ENCODE measurements around the gene LRRC10B.
"Not testable (repeated sequence)": the region's sequence is repeated elsewhere in the genome, so short reads cannot be mapped to it uniquely, and the experiment has no call there.

The LRRC10B gene

DNA sequence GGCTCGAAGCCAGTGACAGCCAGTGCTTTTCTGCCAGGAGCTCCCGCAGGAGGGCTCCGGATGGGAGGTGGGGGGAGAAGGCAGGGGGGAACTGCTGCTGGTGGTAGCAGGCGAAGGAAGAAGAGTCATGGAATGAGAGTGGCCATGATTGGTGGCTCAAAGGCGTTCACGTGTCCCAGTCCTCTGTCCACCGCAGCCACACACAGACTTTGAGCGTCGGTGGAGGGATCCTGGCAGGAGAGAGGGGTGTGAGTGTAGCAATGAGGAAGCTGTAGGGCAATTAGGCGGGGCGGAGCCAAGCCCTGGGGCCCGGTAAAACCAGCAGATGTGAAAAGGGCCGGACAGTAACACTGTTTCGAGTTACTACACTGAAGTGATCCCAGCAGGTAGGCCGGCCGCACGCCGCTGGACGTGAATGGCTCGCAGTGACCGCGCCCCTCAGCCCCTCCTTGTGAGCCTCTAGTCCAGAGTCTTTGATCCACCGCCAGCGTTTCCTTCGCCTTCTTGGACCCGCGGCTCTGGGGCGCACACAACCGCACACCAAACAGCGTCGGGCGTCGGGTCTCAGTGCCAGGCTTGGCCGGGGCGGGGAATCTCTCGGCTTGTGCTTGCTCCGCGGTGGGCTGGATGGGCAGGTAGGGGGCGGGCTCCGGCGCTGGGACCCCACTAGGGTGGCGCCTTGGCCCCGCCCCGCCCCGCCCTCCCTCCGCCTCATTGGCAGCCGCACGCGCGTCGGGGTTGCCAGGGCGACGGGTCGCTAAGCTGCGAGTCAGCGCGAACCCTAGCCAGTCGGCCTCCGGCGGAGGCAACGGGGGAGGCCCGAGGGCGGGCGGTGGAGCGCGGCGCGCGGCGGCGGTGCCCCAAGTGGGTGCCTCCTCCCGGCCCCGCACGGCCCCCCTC is at the start of gene LRRC10B:
Gene LRRC10B, plus strand, starts transcription at position 788 of the 900 bp plus-strand sequence. CDS start 250 bp downstream, outside the sequence.
- DNase-seq, result no peak

DNA sequence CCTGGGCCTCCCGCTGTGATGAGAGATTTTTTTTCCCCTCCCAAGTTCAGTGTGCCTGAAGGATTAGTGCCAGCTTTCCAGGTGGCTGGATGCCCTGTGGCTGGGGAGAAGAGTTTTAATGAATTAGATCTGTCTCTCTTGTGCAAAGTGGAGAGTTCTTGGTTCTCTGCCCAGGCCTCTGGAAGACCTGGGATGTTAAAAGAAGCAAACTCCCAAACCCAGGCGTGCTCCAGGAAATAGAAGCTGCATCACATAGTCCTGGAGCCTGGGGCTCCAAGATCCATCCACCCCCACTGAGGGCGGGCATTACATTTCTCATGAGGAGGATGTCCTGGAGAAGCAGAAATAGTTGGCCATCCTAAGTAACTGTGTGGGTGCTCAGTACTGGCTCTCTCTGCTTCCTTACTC is 48.1 kb upstream of the LRRC10B start:
- DNase-seq, result no peak

DNA sequence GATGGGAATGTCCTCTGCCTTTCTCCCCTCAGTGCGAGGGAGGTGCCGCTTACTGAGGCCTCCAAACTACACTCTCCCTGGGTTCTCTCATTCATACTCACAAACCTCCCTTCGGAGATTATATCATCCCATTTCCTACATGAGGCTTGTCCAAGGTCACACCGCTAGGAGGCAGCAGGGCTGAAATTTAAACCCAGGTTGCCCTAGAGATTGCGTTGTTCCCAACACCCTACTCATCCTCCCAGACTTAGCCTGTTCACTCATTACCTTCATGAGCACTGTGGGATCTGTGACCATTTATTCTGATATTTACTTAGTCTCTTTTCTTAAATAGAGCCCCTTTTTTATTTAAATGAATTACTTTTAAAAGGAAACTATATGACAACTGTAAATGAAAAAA is 47.6 kb upstream of the LRRC10B start:
- no peak for DNase-seq

DNA sequence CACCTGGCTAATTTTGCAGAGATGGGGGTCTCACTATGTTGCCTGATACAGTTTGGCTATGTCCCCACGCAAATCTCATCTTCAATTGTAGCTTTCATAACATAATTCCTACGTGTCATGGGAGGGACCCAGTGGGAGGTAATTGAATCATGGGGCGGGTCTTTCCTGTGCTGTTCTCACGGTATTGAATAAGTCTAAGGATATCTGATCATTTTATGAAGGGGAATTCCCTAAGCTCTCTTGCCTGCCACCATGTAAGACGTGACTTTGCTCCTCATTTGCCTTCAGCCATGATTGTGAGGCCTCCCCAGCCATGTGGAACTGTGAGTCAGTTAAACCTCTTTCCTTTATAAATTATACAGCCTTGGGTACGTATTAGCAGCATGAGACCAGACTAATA is 40.9 kb upstream of the LRRC10B start:
- not testable (repeated sequence) for DNase-seq

DNA sequence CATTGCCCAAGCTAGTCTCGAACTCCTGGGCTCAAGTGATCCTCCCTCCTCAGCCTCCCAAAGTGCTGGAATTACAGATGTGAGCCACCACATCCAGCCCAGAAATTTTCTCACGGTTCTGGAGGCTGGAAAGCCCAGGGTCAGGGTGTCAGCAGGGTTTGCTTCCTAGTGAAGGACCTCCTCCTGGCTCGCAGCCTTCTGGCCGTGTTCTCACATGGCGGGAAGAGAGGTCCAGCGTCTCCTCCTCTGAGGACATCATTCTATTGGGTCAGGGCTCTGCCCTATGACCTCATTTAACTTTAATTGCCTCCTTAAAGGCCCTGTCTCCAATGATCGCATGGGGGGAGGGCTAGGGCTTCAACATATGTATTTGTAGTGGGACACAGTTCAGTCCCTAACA is 40.5 kb upstream of the LRRC10B start:
- DNase-seq, result no peak

DNA sequence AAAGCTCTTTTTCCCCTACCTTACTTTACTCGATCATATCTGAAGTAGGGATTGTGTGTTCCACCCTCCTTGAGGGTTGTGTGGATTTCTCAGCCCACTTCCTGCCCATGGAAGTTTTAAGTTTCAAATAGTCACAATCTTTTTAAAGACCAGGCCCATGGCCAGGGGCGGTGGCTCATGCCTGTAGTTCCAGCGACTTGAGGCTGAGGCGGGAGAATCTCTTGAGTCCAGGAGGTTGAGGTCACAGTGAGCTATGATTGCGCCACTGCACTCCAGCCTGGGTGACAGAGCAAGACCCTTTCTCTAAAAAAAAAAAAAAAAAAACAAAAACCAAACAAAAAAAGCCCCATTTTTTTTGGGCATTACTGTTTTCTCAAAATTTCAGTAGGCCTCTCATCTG is 36.3 kb upstream of the LRRC10B start:
- DNase-seq, result no peak

DNA sequence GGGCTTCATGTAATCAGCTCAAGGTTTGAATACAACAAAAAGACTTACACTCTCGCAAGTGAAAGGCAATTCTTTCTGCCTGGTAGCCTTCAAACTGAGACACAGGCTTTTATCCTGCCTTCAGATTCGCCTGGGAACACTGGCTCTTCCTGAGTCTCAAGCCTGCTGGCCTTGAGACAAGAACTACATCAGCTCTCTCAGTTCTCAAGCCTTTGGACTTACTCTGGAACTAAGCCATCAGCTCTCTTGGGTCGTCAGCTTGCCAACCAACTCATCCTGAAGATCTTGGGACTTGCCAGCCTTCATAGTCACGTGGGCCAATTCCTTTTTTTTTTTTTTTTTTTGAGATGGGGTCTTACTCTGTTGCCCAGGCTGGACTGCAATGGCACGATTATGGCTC is 35.7 kb upstream of the LRRC10B start:
- no peak for DNase-seq

DNA sequence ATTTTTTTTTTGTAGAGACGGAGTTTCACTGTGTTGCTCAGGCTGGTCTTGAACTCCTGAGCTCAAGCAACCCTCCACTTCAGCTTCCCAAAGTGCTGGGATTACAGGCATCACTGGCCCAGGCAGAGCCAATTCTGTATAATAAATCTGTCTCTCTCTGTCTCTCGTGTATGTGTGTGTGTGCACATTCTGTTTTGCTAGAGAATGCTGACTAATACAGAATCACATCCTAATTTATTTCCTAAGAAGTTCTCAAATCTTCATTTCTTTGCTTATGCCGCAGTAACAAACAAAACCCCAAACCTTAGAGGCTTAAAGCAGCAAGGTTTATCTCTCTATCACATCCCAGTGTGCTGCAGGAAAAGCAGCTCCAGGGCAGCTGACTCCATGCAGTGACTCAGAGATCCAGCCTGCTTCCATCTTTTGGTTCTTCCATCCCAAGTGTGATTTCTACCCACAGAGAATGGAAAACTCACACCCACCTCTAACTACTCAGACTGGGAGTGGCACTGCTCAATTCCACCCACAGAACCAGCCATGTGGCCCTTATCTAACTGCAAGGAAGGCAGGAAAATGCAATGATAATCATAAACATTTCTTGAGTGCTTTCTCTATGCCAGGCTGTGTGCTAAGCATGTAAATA is 35.1 kb upstream of the LRRC10B start:
- no peak for DNase-seq

DNA sequence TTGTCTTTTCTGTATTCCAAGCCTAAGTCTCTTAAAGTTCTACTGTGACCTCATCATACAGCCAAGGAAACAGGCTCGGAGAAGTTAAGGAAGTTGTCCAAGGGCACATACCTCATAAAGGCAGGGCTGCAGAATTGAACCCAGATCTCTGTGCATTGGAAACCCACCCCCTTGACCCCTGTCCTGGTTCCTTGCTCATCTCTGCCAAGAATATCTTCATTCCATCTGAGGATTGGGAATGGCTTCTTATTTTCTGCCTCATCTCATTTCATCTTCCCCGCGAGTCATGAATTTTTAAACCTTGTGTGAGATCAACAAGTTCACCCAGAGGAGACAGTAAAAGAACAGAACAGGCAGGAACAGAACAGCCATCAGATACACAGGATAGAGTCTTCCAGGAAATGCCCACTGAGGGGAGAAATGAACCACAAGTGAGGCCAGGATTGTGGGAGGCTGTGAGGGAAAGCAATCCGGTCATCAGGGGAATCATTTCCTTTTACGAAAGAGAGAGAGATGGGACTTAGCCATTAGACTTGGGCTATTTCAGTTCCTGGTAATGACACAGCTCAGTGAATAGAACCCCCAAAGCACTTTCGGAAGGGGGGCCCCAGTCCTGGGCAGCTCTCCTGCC is 34.4 kb upstream of the LRRC10B start:
- DNase-seq, result no peak

DNA sequence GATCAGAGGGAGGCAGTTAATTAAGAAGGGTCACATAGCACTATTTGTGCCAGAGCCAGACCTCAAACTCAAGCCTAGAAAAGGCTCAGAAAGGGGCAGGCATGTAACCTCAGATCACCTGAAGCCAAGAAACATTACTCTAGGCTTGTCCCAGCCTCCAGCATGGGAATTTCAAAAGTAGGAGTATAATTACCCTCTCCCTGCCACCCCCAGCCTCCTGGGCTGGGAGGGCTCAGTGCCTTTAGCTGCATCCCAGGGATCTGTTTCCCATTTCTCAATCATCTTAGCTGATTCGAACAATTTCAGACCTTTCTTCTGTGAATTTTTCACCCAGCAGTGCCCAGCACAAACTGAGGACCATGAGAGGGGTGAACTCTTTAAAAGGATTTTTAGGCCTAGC is 33.1 kb upstream of the LRRC10B start:
- DNase-seq, result no peak

DNA sequence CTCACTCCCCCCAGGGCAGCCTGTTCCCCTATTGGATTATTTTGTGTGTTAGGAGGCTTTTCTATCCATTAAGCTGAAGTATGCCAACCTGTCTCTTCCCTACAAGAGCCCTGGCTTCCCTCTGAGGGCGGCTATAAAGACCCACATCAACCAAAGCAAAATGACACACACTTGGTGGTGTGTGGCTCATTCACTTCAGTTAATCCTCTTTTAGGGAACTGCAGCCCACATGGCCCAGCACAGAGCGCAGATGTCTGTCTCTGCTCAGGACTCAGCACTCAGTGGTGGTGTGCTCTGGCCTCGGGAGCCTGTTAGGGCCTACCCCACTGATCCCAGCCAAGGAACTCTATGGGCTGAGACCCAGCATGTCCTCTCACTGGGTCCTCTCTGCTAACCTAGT is 32.2 kb upstream of the LRRC10B start:
- no peak for DNase-seq

DNA sequence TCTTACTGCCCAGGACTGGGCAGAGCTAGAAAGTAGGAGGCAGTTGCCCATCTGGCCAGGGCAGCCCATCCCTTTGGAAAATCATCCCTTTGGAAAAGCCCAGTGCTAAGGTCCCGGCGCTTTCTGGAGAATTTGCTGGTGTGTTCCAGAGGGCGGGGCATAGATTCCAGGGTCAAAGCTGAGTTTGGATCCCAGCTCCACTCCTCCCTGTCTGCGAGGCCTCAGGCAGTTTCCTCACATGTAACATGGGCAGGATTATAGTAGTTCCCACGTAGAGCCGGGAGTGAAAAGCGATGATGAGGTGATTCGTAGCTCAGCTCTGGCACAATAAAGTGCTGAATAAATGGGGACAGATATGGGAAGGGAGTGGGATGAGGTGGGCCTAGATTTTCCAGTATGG is 31.4 kb upstream of the LRRC10B start:
- DNase-seq, result no peak

DNA sequence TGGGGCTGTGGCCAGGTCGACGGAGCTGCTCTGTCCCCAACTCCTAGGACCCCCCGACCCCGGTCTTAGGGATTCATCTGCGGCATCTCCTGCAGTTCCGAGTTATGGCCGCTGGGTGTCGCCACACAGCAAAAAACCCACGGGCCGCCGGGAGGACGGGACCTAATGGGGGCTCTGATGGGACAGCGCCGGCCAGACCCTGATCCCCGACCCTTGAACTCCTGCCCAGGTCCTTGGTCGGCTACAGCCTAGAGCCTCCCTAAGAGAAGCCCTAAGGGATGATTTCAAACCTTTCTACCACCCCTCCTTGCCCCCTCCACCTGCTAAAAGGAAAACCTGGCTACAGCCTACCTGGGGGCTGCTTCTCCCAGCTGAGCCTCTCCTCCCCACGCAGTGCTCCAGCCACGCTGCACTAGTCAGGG is 30.8 kb upstream of the LRRC10B start:
- DNase-seq, result peak in 1 of 2 donors; percentile 19

DNA sequence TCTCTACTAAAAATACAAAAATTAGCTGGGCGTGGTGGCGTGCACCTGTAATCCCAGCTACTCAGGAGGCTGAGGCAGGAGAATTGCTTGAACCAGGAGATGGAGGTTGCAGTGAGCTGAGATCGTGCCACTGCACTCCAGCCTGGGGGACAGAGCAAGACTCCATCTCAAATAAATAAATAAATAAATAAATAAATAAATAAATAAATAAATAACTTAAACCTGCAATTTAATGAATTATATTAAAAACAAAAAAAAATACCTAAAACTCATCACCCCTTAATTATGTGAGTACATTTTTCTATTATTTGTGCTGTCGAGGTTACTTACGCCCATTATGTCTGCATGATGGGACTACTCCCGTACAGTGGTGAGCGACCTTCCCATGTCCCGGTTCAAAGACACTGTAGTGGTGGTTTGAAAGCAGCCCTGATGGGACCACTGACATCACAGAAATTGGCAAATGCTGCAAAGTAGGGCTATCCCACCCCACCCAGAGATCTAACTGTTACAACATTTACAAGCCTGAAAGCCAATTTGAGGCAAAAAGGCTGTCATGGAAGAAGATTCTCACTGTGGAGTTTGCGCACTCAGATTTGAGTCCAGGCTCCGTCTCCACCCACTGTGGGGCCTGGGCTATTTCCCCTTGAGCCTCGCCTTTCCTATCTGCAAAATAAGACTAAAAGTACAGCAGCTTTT is 29.0 kb upstream of the LRRC10B start:
- not testable (repeated sequence) for DNase-seq

DNA sequence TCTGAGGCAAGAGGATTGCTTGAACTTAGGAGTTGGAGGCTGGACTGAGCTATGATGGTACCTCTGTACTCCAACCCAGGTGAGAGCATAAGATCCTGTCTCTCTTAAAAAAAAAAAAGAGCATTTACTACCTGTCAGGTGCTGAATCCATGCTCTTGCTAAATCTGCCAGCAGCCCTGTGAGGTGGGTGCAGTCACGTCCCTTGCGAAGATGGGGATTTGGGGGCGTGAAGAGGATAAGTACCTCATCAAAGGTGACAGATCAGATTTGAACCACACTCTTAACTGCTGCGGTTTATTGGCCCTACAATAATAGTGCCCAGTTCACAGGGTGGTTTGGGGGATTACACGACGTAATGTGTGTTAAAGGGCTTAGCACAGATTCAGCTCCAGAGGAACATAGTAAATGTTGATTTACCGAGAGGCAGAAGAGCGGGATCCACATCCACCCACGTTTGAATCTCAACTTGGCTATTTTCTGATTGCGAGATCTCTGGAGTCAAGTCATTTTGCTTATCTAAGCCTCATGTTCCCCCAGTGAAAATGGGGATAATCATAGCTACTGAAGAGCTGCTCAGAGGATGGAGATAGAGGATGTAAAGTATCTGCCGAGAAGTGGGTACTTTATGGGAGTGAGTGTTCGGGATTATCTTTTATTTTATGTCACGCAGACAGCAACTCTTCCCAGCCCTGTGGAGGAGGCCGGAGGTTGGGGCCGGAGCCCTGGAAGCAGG is 28.1 kb upstream of the LRRC10B start:
- DNase-seq, result no peak

DNA sequence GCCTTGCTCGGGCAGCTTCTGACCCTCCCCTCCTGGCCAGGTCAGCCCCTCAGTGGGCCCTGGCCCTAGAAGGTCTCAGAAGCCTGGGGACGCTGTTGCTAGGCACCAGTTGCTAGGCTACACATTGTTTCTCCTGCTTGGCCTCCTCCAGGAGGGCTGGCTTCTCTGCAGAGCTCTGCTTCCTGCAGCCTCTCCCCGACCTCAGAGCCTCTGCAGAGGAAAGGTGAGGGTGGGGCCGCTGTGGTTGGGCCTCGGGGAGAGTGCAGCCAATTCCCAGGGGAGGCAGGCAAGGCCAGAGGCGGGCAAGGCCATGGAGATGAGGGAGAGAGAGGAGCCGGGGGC is 27.6 kb upstream of the LRRC10B start:
- DNase-seq, result no peak

DNA sequence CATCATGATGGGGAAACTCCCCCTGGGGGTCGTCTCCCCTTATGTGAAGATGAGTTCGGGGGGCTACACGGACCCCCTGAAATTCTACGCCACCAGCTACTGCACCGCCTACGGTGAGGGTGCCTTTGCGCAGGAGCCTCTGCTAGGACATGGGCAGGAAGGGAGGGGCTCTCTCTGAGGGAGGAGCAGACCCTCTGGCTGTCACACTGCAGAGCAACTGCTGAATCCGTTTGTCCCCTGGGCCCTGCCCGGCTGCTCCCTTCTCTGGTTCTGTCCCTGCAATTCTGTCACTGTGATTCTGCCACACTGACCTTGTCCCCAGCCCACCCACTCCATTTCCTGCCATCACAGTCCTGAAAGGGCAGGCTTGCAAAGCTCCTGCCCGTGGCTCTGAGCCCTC is 26.7 kb upstream of the LRRC10B start:
- DNase-seq, result no peak

DNA sequence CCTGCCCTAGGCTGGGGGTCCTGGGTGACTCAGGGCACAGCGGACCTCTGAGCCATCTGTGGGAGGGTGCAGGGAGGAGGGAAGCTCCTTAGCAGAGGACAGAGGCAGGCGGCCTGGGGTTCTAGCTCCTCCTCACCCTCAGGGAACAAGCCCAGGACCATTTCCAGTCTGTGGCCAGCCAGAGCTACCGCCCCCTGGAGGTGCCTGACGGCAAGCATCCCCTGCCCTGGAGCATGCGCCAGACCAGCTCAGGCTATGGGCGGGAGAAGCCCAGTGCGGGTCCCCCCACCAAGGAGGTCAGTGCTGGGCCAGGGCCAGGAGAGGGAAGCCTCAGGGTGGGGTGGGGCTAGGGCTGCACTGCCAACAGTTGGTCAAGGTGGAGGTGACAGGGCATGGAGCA is 26.0 kb upstream of the LRRC10B start:
- no peak for DNase-seq

DNA sequence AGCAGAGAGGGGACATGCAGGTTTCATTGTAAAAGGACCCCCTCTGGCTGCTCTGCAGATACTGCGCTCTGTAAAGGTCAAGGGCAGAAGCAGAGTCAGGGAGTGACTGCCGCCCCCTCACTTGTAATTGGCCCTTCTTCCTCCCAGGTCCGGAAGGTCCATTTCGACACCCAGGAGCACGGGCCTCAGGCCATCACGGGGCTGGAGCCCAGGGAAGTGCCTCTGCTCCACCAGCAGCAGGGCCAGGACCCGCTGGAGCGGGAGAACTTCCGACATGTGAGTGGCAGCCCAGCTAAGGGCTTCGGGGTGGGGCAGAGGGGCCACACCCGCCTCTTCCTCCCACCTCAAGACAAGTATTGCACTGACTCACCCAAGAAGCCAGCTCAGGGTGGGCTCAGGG is 24.0 kb upstream of the LRRC10B start:
- no peak for DNase-seq

DNA sequence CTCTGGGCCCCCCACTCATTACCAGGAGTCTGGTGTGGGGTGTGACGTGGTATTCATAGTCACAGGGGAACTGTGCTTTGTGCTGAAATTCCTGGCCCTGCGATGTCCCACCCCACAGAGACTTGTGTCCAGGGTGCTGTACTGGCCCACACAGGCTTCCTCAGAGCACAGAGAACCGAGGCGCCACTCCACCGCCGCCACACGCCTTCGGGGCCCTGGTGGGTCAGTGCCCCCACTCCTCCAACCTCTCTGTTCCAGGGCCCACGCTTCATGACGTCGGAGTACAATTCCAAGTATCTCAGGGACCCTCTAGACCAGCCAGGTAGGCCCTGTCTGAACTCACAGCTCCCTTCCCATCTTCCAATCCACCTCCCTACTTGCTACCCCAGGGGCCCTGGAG is 23.5 kb upstream of the LRRC10B start:
- no peak for DNase-seq

DNA sequence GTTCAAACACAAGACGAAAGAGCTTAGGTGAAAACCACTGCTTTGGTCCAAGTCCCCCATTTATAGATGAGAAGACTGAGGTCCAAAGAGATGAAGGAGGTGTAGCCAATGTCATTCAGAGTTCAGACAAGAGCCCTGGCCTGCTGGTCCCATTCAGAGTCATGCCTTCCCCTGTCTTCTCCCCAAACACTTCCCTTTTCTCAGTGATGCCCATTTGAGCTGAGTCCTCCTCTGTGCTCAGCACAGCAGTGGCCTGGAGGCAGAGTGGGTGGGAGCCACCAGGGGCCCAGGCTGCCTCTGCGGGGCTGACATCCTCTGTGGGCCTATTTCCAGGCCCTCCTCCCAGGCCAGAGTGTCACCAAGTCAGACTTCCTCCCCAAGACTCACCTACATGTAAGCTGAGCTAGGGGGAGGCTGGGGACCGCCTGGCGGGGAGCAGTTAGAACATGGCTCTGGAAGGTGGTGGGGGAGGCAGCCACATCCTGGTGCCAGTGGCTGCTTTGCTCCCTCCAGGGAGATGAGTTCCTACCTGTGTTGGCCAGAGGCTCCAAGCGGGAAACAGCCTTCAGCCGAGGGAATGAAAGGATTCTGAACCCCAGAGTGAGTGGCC is 22.4 kb upstream of the LRRC10B start:
- DNase-seq, result no peak

DNA sequence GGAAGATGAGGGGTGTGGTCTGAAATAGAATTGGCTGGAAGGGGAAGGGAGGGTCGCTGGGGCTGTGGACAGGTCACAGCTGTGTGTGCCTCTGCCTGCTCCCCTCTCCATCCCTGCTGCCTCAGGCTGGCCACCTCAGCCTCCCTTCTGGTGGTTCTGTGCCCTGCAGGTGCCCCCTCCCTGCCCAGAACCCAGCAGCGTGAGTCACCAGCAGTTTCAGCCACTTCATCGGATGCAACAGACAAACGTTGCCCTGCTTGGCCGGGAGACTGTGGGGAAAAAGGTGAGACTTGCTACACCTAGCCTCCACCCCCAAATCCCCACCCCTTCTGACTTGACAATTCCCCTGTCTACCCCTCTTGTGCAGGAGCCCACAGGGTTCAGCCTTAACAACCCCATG is 21.8 kb upstream of the LRRC10B start:
- DNase-seq, result no peak
